Transverse colon (tissue), 4 donors: ENCODE data around the gene CALN1. TPM values are rescaled to one million over a fixed set of nuclear protein-coding genes. Genes with fewer than 3 reads are reported as not detected.

ENCODE experiments used
- DNase-seq: peaks from one replicate; pipeline ENCODE4 v3.0.0-alpha.2; 2019
- H3K27ac ChIP-seq, 4 donors: fragments of 200-600 bp; sonication (generic); 2 replicates each; pipeline ENCODE4 v1.5.1; 2016 to 2018; ENCODE audit warnings: inconsistent platforms in 4 of 4
- H3K27me3 ChIP-seq: fragments of 200-600 bp; sonication (generic); 2 replicates; pipeline ENCODE4 v1.5.1; 2017; ENCODE audit warnings: inconsistent platforms
- H3K36me3 ChIP-seq, 4 donors: fragments of 200-600 bp; sonication (generic); 2 replicates each; pipeline ENCODE4 v1.5.1; 2017 to 2019; ENCODE audit warnings: inconsistent platforms in 4 of 4
- H3K4me1 ChIP-seq, 4 donors: fragments of 200-600 bp; sonication (generic); 2 replicates each; pipeline ENCODE4 v1.5.1; 2017 to 2020; ENCODE audit warnings: inconsistent platforms in 4 of 4
- H3K4me3 ChIP-seq, 4 donors: fragments of 200-600 bp; sonication (generic); 1 replicate in 1 of 4; 2 replicates in 3 of 4; pipeline versions ENCODE4 v1.5.1 to v1.6.1; 2017 to 2019; ENCODE audit warnings: inconsistent platforms in 4 of 4
- H3K9me3 ChIP-seq, 2 donors: fragments of 200-600 bp; sonication (generic); 2 replicates each; pipeline ENCODE4 v1.5.1; 2017 to 2019; ENCODE audit warnings: inconsistent platforms in 2 of 2
- EP300 ChIP-seq: sonication (generic); formaldehyde crosslinking; IDR thresholded peaks from one replicate; pipeline ENCODE4 v1.6.1; 2017; ENCODE audit warnings: antibody characterized with exemption, low read depth
- POLR2A ChIP-seq: fragments of 450-650 bp; IDR thresholded peaks from one replicate; pipeline ENCODE4 v1.6.1; 2016; ENCODE audit warnings: antibody characterized with exemption, mild to moderate bottlenecking, moderate library complexity
- POLR2AphosphoS5 ChIP-seq, 3 donors: sonication (generic); formaldehyde crosslinking; IDR thresholded peaks; one replicate each; pipeline ENCODE4 v1.6.1; 2016; ENCODE audit warnings: antibody characterized with exemption in 3 of 3
- WGBS, 2 donors: methylation state at CpG; one replicate each; pipeline ENCODE4 v1.1.5; 2018; ENCODE audit warnings: low coverage in 1 of 2; 5-methylcytosine and 5-hydroxymethylcytosine counted together
- in situ Hi-C, 4 donors: fragments of 200-750 bp; cut with MboI; loops; one replicate each; pipeline versions ENCODE4 v1.15.0 to v1.15.1; 2017; ENCODE audit warnings: low sequenced_read_pairs in 3 of 4, low pct_ligation_motif_present in 1 of 4, low pct_unique_long_range_greater_than_20kb in 1 of 4
- intact Hi-C: fragments of 100-400 bp; cut with DNase I; formaldehyde crosslinking; loops from one replicate; pipeline ENCODE4 v1.15.1; 2023; ENCODE audit warnings: low total_unique reads
- total RNA-seq, 4 donors: library from RNA; depleted of rRNA; stranded (reverse); fragments of >200 nt; gene quantifications; one replicate each; pipeline ENCODE4 v1.1.0, GENCODE V29; 2016
- TF ChIP-seq, protein P1 (sequence below), 5 experiments: fragments of 200-600 bp in 3 of 5; fragments of 450-650 bp in 2 of 5; sonication (generic) in 3 of 5; IDR thresholded peaks; 1 replicate in 2 of 5; 2 replicates in 3 of 5; pipeline ENCODE4 v1.5.1; 2016 to 2017; ENCODE audit warnings: antibody characterized with exemption in 5 of 5, inconsistent platforms in 3 of 5, mild to moderate bottlenecking in 2 of 5, moderate library complexity in 1 of 5

CALN1 gene
- total RNA-seq, 4 donors from 2014 or later: not detected

DNA sequence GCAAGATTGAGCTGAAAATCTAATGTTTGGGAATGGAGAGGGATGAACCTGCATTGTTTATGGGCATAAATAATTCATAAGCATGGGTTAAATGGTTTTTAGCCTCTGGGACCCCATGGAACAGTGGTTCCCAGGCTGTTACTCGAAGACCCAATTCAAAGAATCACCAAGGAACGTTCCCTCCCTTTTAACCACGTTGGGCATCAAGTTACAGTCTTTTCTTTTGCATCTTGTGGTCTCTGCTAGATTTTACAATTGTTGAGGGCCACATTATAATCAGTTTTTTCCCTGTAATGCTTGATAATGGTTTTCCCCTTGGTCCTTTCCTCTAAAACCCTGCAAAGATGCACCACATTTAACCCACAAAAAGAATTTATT lies 2.5 kb downstream of the CALN1 start:
- Histone ChIP-seq H3K9me3 (no peaks in the 10 kb centered on the region), H3K4me1 (no peaks in the 10 kb centered on the region), H3K4me3 (no peak overlapping the region), H3K27me3 (no peaks in the 10 kb centered on the region), H3K36me3 (no peaks in the 10 kb centered on the region), H3K27ac (no peak overlapping the region)
- DNase-seq: no peak
- WGBS, 2 donors: 28 to 44% methylated on average over 3 of the region's 3 CpGs
- in situ Hi-C loops (no loop called here), intact Hi-C loops (no loop called here)
- TF ChIP-seq, protein P1, sequence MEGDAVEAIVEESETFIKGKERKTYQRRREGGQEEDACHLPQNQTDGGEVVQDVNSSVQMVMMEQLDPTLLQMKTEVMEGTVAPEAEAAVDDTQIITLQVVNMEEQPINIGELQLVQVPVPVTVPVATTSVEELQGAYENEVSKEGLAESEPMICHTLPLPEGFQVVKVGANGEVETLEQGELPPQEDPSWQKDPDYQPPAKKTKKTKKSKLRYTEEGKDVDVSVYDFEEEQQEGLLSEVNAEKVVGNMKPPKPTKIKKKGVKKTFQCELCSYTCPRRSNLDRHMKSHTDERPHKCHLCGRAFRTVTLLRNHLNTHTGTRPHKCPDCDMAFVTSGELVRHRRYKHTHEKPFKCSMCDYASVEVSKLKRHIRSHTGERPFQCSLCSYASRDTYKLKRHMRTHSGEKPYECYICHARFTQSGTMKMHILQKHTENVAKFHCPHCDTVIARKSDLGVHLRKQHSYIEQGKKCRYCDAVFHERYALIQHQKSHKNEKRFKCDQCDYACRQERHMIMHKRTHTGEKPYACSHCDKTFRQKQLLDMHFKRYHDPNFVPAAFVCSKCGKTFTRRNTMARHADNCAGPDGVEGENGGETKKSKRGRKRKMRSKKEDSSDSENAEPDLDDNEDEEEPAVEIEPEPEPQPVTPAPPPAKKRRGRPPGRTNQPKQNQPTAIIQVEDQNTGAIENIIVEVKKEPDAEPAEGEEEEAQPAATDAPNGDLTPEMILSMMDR (IDR thresholded peaks at IDR 0.05): no peak
- TF ChIP-seq POLR2A: no peak
- TF ChIP-seq EP300: no peak
- no peak for TF ChIP-seq POLR2AphosphoS5 (IDR thresholded peaks at IDR 0.05)

- WGBS, 2 donors: 96% methylated on average over 11 of the region's 11 CpGs; no CpG with 5 or more reads in 1 of the 2 donors
- TF ChIP-seq, protein P1 (IDR thresholded peaks at IDR 0.05): no peak
- TF ChIP-seq EP300 (no peak), POLR2AphosphoS5 (IDR thresholded peaks at IDR 0.05) (no peak)
- no peaks in the 10 kb centered on the region for H3K27me3 ChIP-seq
- H3K27ac ChIP-seq: no peak overlapping the region
- no peaks in the 10 kb centered on the region for H3K4me1 ChIP-seq
- no peak overlapping the region for H3K4me3 ChIP-seq
- H3K36me3 ChIP-seq: no peaks in the 10 kb centered on the region
- intact Hi-C loops (no loop called here), in situ Hi-C loops (no loop called here)
- no peaks in the 10 kb centered on the region for H3K9me3 ChIP-seq
- DNase-seq: no peak
These were observed 3.0 kb downstream of the CALN1 start for GRCh38 chr7:72408966-72409637.

DNA sequence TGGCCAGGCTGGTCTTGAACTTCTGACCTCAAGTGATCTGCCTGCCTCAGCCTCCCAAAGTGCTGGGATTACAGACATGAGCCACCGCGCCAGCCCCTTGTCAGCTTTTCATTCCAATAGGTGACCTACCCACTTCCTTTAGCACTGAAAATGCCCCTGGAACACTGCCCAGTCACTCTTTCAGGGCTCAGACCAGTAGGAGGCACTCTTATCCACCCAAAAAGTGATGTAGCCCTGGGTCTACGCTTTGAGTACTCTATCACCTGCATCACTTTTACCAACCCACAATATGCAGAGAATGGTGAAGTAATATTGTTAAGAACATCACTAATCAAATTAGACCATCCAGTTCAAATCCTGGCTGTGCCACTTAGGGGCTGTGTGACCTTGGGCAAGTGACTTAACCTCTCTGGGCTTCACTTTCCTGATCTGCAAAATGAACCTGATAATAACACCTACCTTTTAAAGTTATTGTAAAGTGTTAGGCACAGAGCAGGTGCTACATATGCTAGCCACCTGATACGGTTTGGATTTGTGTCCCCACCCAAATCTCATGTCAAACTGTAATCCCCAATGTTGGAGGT lies 5.2 kb downstream of the CALN1 start:
- in situ Hi-C loops: no loop called here
- whole genome bisulfite sequencing, 2 donors: 33 to 83% methylated on average over 1 to 4 of the region's 4 CpGs

GRCh38 chr7:72405871-72406270 lies 6.3 kb downstream of the CALN1 start:
- 93% methylated on average over 15 of the region's 15 CpGs; no CpG with 5 or more reads in 1 of the 2 donors for WGBS, 2 donors
- Histone ChIP-seq H3K4me1 (no peaks in the 10 kb centered on the region), H3K4me3 (no peak overlapping the region), H3K9me3 (no peaks in the 10 kb centered on the region), H3K36me3 (no peaks in the 10 kb centered on the region), H3K27me3 (no peaks in the 10 kb centered on the region), H3K27ac (no peak overlapping the region)
- no peak for DNase-seq
- in situ Hi-C loops (no loop called here), intact Hi-C loops (no loop called here)
- TF ChIP-seq POLR2AphosphoS5 (IDR thresholded peaks at IDR 0.05) (no peak), EP300 (no peak), POLR2A (no peak)
- TF ChIP-seq, protein P1 (IDR thresholded peaks at IDR 0.05): no peak

More for the DNA sequence above, 5.2 kb downstream of the CALN1 start:
- Histone ChIP-seq H3K36me3 (no peaks in the 10 kb centered on the region), H3K4me1 (no peaks in the 10 kb centered on the region), H3K27ac (no peak overlapping the region), H3K9me3 (no peaks in the 10 kb centered on the region), H3K27me3 (no peaks in the 10 kb centered on the region), H3K4me3 (no peak overlapping the region)
- DNase-seq: no peak
- intact Hi-C loops: no loop called here
- TF ChIP-seq POLR2A (no peak), EP300 (no peak), POLR2AphosphoS5 (IDR thresholded peaks at IDR 0.05) (no peak)
- TF ChIP-seq, protein P1 (IDR thresholded peaks at IDR 0.05): no peak
